Adrenal gland (tissue), 12 donors: Measurements from ENCODE around the gene IPPK. TPM values are rescaled to one million over a fixed set of nuclear protein-coding genes. Genes with fewer than 3 reads are reported as not detected.

Experiments
- DNase-seq, 7 donors: peaks; one replicate each; pipeline ENCODE4 v3.0.0-alpha.2; 2019 to 2020
- H3K27ac ChIP-seq, 5 donors: fragments of 200-600 bp; sonication (generic) in 4 of 5; 1 replicate in 3 of 5; 2 replicates in 2 of 5; pipeline versions ENCODE4 v1.5.1 to v1.8.0; 2016 to 2020; ENCODE audit warnings: mild to moderate bottlenecking in 1 of 5
- H3K27me3 ChIP-seq: fragments of 200-600 bp; 2 replicates; pipeline ENCODE4 v1.8.0; 2021
- H3K36me3 ChIP-seq, 2 donors: fragments of 200-600 bp; replicated peaks in 1 of 2; 1 replicate in 1 of 2; 2 replicates in 1 of 2; pipeline versions ENCODE4 v1.5.1 to v1.8.0; 2018 to 2022
- H3K4me1 ChIP-seq, 2 donors: fragments of 200-600 bp; replicated peaks in 1 of 2; 1 replicate in 1 of 2; 2 replicates in 1 of 2; pipeline versions ENCODE4 v1.5.1 to v1.8.0; 2018 to 2021
- H3K4me3 ChIP-seq, 4 donors: fragments of 200-600 bp; sonication (generic) in 3 of 4; one replicate each; pipeline ENCODE4 v1.5.1; 2016 to 2018
- H3K9me3 ChIP-seq, 3 donors: fragments of 200-600 bp; sonication (generic) in 1 of 3; replicated peaks in 1 of 3; 1 replicate in 2 of 3; 2 replicates in 1 of 3; pipeline versions ENCODE4 v1.5.1 to v1.8.0; 2016 to 2021
- CTCF ChIP-seq, 6 experiments: fragments of 450-650 bp in 4 of 6; fragments of 200-600 bp in 2 of 6; sonication (generic) in 1 of 6; IDR thresholded peaks; 1 replicate in 5 of 6; 2 replicates in 1 of 6; pipeline versions ENCODE4 v1.5.1 to v1.8.0; 2016 to 2021; ENCODE audit warnings: antibody characterized with exemption in 6 of 6, mild to moderate bottlenecking in 2 of 6, moderate library complexity in 1 of 6
- POLR2A ChIP-seq, 2 donors: fragments of 450-650 bp; IDR thresholded peaks; one replicate each; pipeline ENCODE4 v1.6.1; 2017; ENCODE audit warnings: antibody characterized with exemption in 2 of 2, mild to moderate bottlenecking in 2 of 2, moderate library complexity in 1 of 2
- WGBS, 4 donors: extraction: QIAGEN DNeasy Blood & Tissue Kit in 2 of 4; methylation state at CpG; one replicate each; pipeline versions ENCODE4 v1.1.5 to v1.1.7; 2013 to 2017; 5-methylcytosine and 5-hydroxymethylcytosine counted together
- intact Hi-C, 2 donors: fragments of 100-400 bp; cut with DNase I; formaldehyde crosslinking; loops; one replicate each; pipeline versions ENCODE4 v1.14.1 to v1.15.0; 2022 to 2023
- polyA plus RNA-seq, 3 donors: library from polyadenylated mRNA; stranded (reverse); fragments of 200-250 nt in 2 of 3; fragments of 350-450 nt in 1 of 3; fragmentation: Illumina TruSeq in 1 of 3; extraction: RNeasy Lipid Tissue Mini Kit (QIAGEN cat#74804) in 1 of 3; gene quantifications; one replicate each; pipeline ENCODE4 v1.2.3, GENCODE V29; 2013 to 2014
- total RNA-seq, 9 donors: library from RNA; depleted of rRNA in 4 of 9; stranded (reverse); fragments of >200 nt in 4 of 9; fragments of 120-200 nt in 1 of 9; fragmentation: NEBNext Ultra II Directional in 1 of 9; extraction: Animal tissue kit (Norgen Biotek cat#: 25700) in 1 of 9; gene quantifications; one replicate each; pipeline versions ENCODE4 v1.1.0 to v1.2.4, GENCODE V29; 2013 to 2023
- donor health status: healthy with polysubstance abuse.
- donor health status: Bipolar disorder and iron deficiency.
- donor health status: DM: yes; HTN: yes; CAD: no.
- donor health status: DM: no; HTN: no; CAD: no.
- donor health status: DM: no; HTN: no; CAD: no.
- donor health status: DM: yes; HTN: yes; CAD: no.

Gene IPPK
- total and polyA plus RNA-seq, 12 donors = 2.9 to 22.2 (median 9.0) TPM

- no peaks in the 10 kb centered on the region for H3K4me1 ChIP-seq
Measured at GRCh38 chr9:92592946-92593861, 76.7 kb downstream of the IPPK start.

GRCh38 chr9:92592537-92592936 lies 77.4 kb downstream of the IPPK start:
- H3K27ac ChIP-seq = no peak overlapping the region
- H3K36me3 ChIP-seq = no peaks in the 10 kb centered on the region

More at GRCh38 chr9:92592946-92593861, 76.7 kb downstream of the IPPK start:
- Histone ChIP-seq H3K4me3 (no peak overlapping the region), H3K9me3 (no peaks in the 10 kb centered on the region), H3K27ac (no peak overlapping the region), H3K27me3 (no peaks in the 10 kb centered on the region), H3K36me3 (no peaks in the 10 kb centered on the region)
- no peak for DNase-seq
- TF ChIP-seq CTCF (IDR thresholded peaks at IDR 0.05) (no peak), POLR2A (IDR thresholded peaks at IDR 0.05) (no peak)
- 63 to 80% (median 73%) methylated on average over 7 of the region's 7 CpGs for WGBS, 4 donors
- intact Hi-C loops = no loop called here

GRCh38 chr9:92590377-92590776 lies 79.6 kb downstream of the IPPK start:
- intact Hi-C loops = no loop called here
- Histone ChIP-seq H3K27me3 (no peaks in the 10 kb centered on the region), H3K36me3 (no peaks in the 10 kb centered on the region), H3K27ac (no peak overlapping the region), H3K4me1 (no peaks in the 10 kb centered on the region), H3K9me3 (no peaks in the 10 kb centered on the region), H3K4me3 (no peak overlapping the region)
- TF ChIP-seq POLR2A (IDR thresholded peaks at IDR 0.05) (no peak), CTCF (IDR thresholded peaks at IDR 0.05) (no peak)
- WGBS, 4 donors = 29 to 52% (median 43%) methylated on average over 3 of the region's 3 CpGs
- DNase-seq = peak in 5 of 7 donors; percentile 38 to 72 (median 44)

More at GRCh38 chr9:92592537-92592936, 77.4 kb downstream of the IPPK start:
- no peak overlapping the region for H3K4me3 ChIP-seq
- TF ChIP-seq CTCF (IDR thresholded peaks at IDR 0.05) (no peak), POLR2A (IDR thresholded peaks at IDR 0.05) (no peak)
- no peaks in the 10 kb centered on the region for H3K9me3 ChIP-seq
- no peaks in the 10 kb centered on the region for H3K27me3 ChIP-seq
- WGBS, 4 donors = 84 to 97% (median 92%) methylated on average over 1 of the region's 1 CpG
- DNase-seq = no peak
- H3K4me1 ChIP-seq = no peaks in the 10 kb centered on the region
- intact Hi-C loops = no loop called here

- no peaks in the 10 kb centered on the region for H3K27me3 ChIP-seq
- DNase-seq = no peak
- WGBS, 4 donors = 75 to 92% (median 84%) methylated on average over 1 of the region's 1 CpG
- no peak overlapping the region for H3K4me3 ChIP-seq
- intact Hi-C loops = no loop called here
- H3K9me3 ChIP-seq = no peaks in the 10 kb centered on the region
- TF ChIP-seq CTCF (IDR thresholded peaks at IDR 0.05) (no peak), POLR2A (IDR thresholded peaks at IDR 0.05) (no peak)
- no peaks in the 10 kb centered on the region for H3K4me1 ChIP-seq
- H3K27ac ChIP-seq = no peak overlapping the region
- no peaks in the 10 kb centered on the region for H3K36me3 ChIP-seq
Measured at GRCh38 chr9:92589923-92590322, 80.0 kb downstream of the IPPK start.
